Tibial nerve (tissue), 3 donors: ENCODE measurements around the gene ATRNL1.

Experiments
- POLR2A ChIP-seq, 2 donors: fragments of 450-650 bp; IDR thresholded peaks; one replicate each; pipeline ENCODE4 v1.6.1; 2017; ENCODE audit warnings: antibody characterized with exemption in 2 of 2, mild to moderate bottlenecking in 2 of 2, moderate library complexity in 2 of 2
- TF ChIP-seq, protein P1 (sequence below), 5 experiments: fragments of 200-600 bp in 3 of 5; fragments of 450-650 bp in 2 of 5; sonication (generic) in 3 of 5; IDR thresholded peaks; one replicate each; pipeline ENCODE4 v1.5.1; 2016 to 2019; ENCODE audit warnings: antibody characterized with exemption in 5 of 5, mild to moderate bottlenecking in 3 of 5, moderate library complexity in 2 of 5

DNA sequence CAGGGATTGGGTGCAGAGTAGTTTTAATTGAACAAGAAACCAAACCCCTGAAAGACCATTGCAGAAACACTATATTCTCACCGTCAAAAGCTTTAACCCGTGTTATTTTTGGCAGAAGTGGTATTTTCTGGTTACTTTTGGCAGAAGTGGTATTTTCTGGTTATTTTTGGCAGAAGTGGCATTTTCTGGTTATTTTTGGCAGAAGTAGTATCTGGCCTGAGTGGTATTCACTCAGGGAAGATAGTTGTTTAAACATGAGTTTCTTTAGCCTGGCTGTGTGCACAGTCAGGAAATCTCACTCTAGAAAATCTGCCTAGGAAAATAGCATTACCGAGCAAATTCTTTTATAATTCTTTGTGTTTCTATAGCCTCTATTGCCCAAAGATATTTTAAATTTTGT is 857.2 kb downstream of the ATRNL1 start:
- no peak for TF ChIP-seq POLR2A (IDR thresholded peaks at IDR 0.05)
- TF ChIP-seq, protein P1, sequence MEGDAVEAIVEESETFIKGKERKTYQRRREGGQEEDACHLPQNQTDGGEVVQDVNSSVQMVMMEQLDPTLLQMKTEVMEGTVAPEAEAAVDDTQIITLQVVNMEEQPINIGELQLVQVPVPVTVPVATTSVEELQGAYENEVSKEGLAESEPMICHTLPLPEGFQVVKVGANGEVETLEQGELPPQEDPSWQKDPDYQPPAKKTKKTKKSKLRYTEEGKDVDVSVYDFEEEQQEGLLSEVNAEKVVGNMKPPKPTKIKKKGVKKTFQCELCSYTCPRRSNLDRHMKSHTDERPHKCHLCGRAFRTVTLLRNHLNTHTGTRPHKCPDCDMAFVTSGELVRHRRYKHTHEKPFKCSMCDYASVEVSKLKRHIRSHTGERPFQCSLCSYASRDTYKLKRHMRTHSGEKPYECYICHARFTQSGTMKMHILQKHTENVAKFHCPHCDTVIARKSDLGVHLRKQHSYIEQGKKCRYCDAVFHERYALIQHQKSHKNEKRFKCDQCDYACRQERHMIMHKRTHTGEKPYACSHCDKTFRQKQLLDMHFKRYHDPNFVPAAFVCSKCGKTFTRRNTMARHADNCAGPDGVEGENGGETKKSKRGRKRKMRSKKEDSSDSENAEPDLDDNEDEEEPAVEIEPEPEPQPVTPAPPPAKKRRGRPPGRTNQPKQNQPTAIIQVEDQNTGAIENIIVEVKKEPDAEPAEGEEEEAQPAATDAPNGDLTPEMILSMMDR (IDR thresholded peaks at IDR 0.05): no peak
